ENCODE data around the gene AFAP1.

AFAP1 gene

GRCh38 chr4:7890635-7891393 is 48.8 kb downstream of the AFAP1 start:
- peak; percentile 93 for DNase-seq

GRCh38 chr4:7887436-7887835 is 52.2 kb downstream of the AFAP1 start:
- peak; percentile 57 for DNase-seq

- DNase-seq, result no peak
Observed at GRCh38 chr4:7886007-7886973, 53.4 kb downstream of the AFAP1 start.

GRCh38 chr4:7885216-7886006 is 54.2 kb downstream of the AFAP1 start:
- no peak for DNase-seq

GRCh38 chr4:7880683-7881082 is 59.0 kb downstream of the AFAP1 start:
- no peak for DNase-seq

- no peak for DNase-seq
Observed at GRCh38 chr4:7879127-7879526, 60.5 kb downstream of the AFAP1 start.

- DNase-seq, result no peak
Observed at GRCh38 chr4:7878323-7878722, 61.3 kb downstream of the AFAP1 start.

- DNase-seq, result no peak
Observed at GRCh38 chr4:7877176-7877575, 62.5 kb downstream of the AFAP1 start.

GRCh38 chr4:7876201-7876875 is 63.3 kb downstream of the AFAP1 start:
- DNase-seq, result peak; percentile 67

GRCh38 chr4:7874838-7875237 is 64.8 kb downstream of the AFAP1 start:
- no peak for DNase-seq

- DNase-seq, result no peak
Observed at GRCh38 chr4:7873881-7874280, 65.8 kb downstream of the AFAP1 start.

GRCh38 chr4:7872264-7872771 is 67.3 kb downstream of the AFAP1 start:
- peak; percentile 93 for DNase-seq

- no peak for DNase-seq
Observed at GRCh38 chr4:7871356-7871755, 68.3 kb downstream of the AFAP1 start.

- DNase-seq, result no peak
Observed at GRCh38 chr4:7868892-7869471, 70.7 kb downstream of the AFAP1 start.

- DNase-seq, result no peak
Observed at GRCh38 chr4:7868436-7868775, 71.3 kb downstream of the AFAP1 start.

GRCh38 chr4:7867701-7868435 is 71.8 kb downstream of the AFAP1 start:
- peak; percentile 44 for DNase-seq

- no peak for DNase-seq
Observed at GRCh38 chr4:7867191-7867590, 72.5 kb downstream of the AFAP1 start.

- no peak for DNase-seq
Observed at GRCh38 chr4:7865533-7865932, 74.1 kb downstream of the AFAP1 start.

GRCh38 chr4:7864685-7865084 is 75.0 kb downstream of the AFAP1 start:
- DNase-seq, result no peak

GRCh38 chr4:7863911-7864681 is 75.6 kb downstream of the AFAP1 start:
- no peak for DNase-seq

Measured in fibroblast of skin of abdomen (primary cell).